WERI-Rb-1 (cell line): ENCODE data around the gene CCL4.

Experiments
- DNase-seq: peaks from one replicate; pipeline ENCODE4 v3.0.0-alpha.2; 2020
- H3K27ac ChIP-seq: fragments of 250-450 bp; sonication (Bioruptor Pico); 2 replicates; pipeline ENCODE4 v1.5.1; 2020; ENCODE audit warnings: mild to moderate bottlenecking, moderate library complexity
- H3K27me3 ChIP-seq: fragments of 250-450 bp; sonication (Bioruptor Pico); 2 replicates; pipeline ENCODE4 v1.5.1; 2021; ENCODE audit warnings: mild to moderate bottlenecking, low read depth, moderate library complexity; ENCODE audit not compliant: insufficient read depth, severe bottlenecking
- H3K36me3 ChIP-seq: fragments of 250-450 bp; sonication (Bioruptor Pico); 2 replicates; pipeline ENCODE4 v1.5.1; 2020; ENCODE audit warnings: mild to moderate bottlenecking, moderate library complexity
- H3K4me3 ChIP-seq: 2 replicates; pipeline ENCODE4 v1.5.1; 2011; ENCODE audit warnings: low read depth, mild to moderate bottlenecking, control low read depth, low read length
- H3K9me3 ChIP-seq: fragments of 250-450 bp; sonication (Bioruptor Pico); 2 replicates; pipeline ENCODE4 v1.5.1; 2021; ENCODE audit warnings: mild to moderate bottlenecking, moderate library complexity; ENCODE audit not compliant: severe bottlenecking
- CTCF ChIP-seq: IDR thresholded peaks from 2 replicates; pipeline ENCODE4 v1.5.1; 2011; ENCODE audit warnings: low read depth, mild to moderate bottlenecking, control low read depth, inconsistent platforms, low read length

The CCL4 gene

GRCh38 chr17:36136036-36136435, 32.4 kb downstream of the CCL4 start:
- no peak for DNase-seq
- Histone ChIP-seq H3K27ac (no peak overlapping the region), H3K36me3 (no peaks in the 10 kb centered on the region), H3K4me3 (no peak overlapping the region), H3K27me3 (no peaks in the 10 kb centered on the region), H3K9me3 (no peaks in the 10 kb centered on the region)
- TF ChIP-seq CTCF, result no peak

GRCh38 chr17:36136439-36136838, 32.8 kb downstream of the CCL4 start:
- Histone ChIP-seq H3K4me3 (no peak overlapping the region), H3K9me3 (no peaks in the 10 kb centered on the region), H3K27ac (no peak overlapping the region), H3K27me3 (no peaks in the 10 kb centered on the region), H3K36me3 (no peaks in the 10 kb centered on the region)
- DNase-seq, result no peak
- TF ChIP-seq CTCF, result no peak

GRCh38 chr17:36142235-36142634, 38.6 kb downstream of the CCL4 start:
- DNase-seq, result no peak
- TF ChIP-seq CTCF, result no peak
- H3K4me3 ChIP-seq, result no peak overlapping the region
- H3K9me3 ChIP-seq, result no peaks in the 10 kb centered on the region
- no peaks in the 10 kb centered on the region for H3K27me3 ChIP-seq
- H3K27ac ChIP-seq, result no peak overlapping the region
- no peaks in the 10 kb centered on the region for H3K36me3 ChIP-seq

GRCh38 chr17:36142806-36143205, 39.2 kb downstream of the CCL4 start:
- DNase-seq, result no peak
- H3K27ac ChIP-seq, result no peak overlapping the region
- H3K9me3 ChIP-seq, result no peaks in the 10 kb centered on the region
- TF ChIP-seq CTCF, result no peak
- no peak overlapping the region for H3K4me3 ChIP-seq
- H3K36me3 ChIP-seq, result no peaks in the 10 kb centered on the region
- H3K27me3 ChIP-seq, result no peaks in the 10 kb centered on the region

GRCh38 chr17:36144014-36144413, 40.4 kb downstream of the CCL4 start:
- no peak for TF ChIP-seq CTCF
- no peak overlapping the region for H3K27ac ChIP-seq
- no peaks in the 10 kb centered on the region for H3K36me3 ChIP-seq
- H3K27me3 ChIP-seq, result no peaks in the 10 kb centered on the region
- no peak overlapping the region for H3K4me3 ChIP-seq
- H3K9me3 ChIP-seq, result no peaks in the 10 kb centered on the region
- no peak for DNase-seq

- no peaks in the 10 kb centered on the region for H3K9me3 ChIP-seq
- TF ChIP-seq CTCF, result no peak
- H3K36me3 ChIP-seq, result no peaks in the 10 kb centered on the region
- no peak overlapping the region for H3K27ac ChIP-seq
- DNase-seq, result no peak
- H3K27me3 ChIP-seq, result no peaks in the 10 kb centered on the region
- no peak overlapping the region for H3K4me3 ChIP-seq
Observed at GRCh38 chr17:36144981-36145729, 41.5 kb downstream of the CCL4 start.
